SH-SY5Y (cell line): ENCODE results near the gene HAND2.

ENCODE experiments used
- GATA2 ChIP-seq: IDR thresholded peaks from 2 replicates; pipeline ENCODE4 v1.6.1; 2011; ENCODE audit warnings: mild to moderate bottlenecking, low read depth, low read length
- GATA3 ChIP-seq: IDR thresholded peaks from 2 replicates; pipeline ENCODE4 v1.6.1; 2011; ENCODE audit warnings: low read depth, mild to moderate bottlenecking, low read length, moderate library complexity

The HAND2 gene

DNA sequence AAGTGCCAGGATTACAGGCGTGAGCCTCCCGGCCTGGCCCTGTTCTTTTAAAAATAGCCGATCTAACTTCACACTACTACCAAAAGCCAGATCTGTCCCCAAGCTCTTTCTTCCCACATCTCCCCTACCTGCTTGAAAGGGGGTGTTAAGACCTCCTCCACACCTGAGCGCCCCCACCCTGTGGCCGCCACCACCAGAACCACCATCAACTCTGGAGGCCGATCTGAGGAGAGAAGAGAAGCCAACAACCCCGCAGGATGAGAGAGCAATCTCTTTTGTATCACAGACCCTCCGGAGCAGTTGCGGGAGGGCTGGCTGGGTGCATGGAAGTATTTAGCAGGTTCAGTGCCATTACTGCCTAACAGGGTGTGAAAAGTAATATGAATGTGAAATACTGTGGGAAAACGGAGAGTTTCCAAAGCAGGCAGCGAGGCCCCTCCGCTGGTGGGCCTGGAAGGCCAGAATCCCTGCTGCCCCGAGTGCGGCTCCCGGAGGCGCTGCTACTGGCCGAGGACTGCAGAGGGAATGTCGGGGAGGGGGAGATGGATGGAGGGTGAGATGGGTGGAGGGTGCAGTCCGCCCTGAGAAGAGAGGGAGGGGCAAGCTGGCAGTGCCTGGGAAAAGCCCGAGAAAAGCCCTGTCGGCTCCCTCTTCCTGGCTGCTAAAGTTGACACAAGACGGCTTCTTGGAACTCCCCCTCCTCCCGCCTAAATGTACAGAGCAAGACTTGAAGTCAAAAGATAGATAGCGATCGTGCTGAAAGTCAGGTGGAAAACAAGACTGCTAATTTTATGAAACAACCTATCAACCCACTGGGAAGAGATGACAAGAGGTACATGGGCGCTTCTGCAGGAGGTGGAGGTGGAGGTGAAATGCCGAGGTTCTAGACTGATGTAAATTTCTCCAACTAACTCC lies 22.3 kb downstream of the HAND2 start:
- TF ChIP-seq GATA3 (no peak), GATA2 (peak; percentile 61)

DNA sequence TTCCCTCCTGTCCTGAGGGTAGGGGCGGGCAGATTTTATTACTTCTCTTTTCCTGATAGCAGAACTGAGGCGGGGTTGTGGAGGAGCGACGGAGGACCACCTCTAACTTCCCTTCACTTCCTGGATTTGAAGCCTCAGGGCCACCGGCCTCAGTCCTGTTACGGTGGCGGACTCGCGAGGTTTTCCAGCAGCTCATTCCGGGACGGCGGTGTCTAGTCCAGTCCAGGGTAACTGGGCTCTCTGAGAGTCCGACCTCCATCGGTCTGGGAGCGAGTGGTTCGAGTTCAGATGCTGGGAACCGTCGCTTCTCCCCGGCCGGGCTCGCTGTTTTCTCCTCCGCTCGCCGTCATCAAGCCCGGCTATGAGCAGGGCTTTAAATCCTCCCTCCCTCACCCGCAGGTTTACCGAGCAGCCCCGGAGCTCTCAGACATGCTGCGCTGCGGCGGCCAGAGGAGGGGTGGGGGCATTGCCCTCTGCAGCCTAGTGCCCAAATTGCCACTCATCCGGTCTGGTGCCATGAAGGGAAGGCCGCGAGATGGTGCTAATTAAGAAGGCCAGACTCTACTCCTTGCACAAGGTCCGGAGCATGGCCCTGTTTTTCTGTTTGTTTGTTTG lies 23.3 kb downstream of the HAND2 start:
- TF ChIP-seq GATA2: no peak
- TF ChIP-seq GATA3: no peak

DNA sequence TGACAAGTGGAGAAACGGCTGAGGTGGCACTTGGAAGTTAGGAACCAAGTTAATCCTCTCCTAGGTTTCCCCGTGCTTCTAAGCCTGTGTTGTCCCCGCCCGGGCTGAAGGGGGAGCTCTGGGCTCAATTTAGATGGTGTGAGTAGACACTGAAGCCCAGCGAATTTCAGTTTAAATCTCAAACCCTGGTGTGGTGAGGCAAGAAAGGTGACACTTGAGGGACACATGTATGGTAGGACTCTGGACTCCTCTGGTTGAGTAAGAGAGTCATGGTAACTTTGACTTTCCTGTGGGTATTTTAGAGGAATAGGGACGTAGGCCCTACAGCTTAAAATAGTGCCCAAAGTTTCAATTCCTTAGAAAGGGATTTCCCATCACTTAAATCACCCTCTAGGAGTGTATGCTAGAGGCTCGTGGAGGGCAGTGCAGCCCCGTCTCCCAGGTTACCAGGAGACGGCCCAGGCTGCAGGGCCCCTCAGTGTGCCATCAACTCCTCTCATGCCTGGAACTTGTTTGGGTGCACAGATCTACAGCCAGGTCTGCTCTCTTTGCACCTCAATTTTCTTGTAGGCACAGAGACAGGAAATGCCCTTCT lies 24.0 kb downstream of the HAND2 start:
- TF ChIP-seq GATA3: no peak
- TF ChIP-seq GATA2: no peak

DNA sequence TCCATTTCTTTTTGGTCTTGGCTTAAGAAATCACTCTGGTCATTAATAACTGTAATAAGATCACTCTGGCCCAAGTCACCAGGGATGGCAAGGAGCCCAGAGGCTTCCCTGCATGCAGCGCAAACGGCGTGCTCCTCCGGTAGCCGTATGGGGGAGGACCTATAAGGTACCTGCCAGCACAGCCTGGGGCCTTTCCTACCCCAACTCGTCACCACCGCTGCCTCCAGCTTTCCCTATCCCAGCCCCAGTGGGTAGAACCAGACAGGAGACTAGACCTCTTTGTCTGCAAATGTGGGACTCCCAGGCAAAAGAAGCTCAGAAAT lies 25.9 kb downstream of the HAND2 start:
- TF ChIP-seq GATA3 (no peak), GATA2 (no peak)

DNA sequence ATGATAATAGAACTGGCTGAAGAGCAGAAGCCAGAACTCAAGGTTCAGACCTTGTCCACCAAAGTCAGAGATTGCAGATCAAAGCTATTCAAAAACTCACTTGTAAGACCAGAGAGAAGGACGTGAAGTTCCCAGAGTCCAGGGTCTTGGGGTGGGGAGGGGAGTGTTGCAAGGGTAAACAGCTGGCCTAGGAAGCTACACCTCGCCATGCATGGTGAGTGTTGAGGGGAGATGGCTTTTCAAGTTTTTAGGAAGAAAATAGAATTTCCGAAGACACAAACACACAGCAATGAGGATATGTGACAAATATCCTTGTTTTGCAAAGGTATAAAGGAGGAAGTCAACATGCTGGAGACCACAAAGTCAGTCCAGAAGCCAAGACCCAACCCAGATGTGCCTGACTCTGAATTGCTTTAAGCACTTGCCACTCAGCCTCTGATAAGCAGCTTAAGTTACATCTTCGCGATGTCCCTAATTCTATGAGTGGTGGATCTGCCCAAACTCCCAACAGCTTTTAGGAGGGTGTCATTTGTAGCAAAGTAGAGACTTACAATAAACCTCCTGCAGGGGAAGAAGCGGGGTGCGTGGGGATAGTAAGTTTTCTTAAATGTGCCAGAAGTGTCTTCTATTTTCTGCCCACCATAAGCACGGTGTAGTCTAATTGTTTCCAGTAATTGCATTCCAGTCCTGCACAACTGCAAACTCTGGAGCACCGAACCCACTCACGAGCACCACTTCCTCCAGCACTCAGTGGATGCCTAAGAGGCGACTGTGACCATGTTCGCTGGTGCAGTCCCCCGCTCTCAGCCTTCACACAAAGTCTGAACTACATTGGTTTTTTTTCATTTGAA lies 26.5 kb downstream of the HAND2 start:
- no peak for TF ChIP-seq GATA2
- TF ChIP-seq GATA3: no peak

DNA sequence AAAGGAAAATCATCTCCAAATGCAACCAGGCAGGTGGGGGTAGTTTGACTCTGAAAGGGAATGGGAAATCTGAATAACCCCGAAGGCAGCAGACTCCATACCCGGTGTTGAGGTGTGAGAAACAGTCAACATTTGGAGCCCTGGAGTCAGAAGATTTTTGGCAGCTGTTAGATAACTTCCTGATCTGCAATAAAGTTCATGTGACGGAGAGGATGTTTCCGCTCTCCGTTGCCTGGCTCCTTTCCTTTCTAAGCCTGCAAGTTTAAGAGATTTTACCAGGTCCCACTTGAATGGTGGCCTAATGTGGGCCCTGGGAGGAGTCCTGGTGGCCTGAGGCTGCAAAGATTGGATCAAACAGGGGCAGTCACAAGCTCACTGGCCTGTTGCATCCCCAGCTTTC lies 27.7 kb downstream of the HAND2 start:
- no peak for TF ChIP-seq GATA3
- no peak for TF ChIP-seq GATA2

DNA sequence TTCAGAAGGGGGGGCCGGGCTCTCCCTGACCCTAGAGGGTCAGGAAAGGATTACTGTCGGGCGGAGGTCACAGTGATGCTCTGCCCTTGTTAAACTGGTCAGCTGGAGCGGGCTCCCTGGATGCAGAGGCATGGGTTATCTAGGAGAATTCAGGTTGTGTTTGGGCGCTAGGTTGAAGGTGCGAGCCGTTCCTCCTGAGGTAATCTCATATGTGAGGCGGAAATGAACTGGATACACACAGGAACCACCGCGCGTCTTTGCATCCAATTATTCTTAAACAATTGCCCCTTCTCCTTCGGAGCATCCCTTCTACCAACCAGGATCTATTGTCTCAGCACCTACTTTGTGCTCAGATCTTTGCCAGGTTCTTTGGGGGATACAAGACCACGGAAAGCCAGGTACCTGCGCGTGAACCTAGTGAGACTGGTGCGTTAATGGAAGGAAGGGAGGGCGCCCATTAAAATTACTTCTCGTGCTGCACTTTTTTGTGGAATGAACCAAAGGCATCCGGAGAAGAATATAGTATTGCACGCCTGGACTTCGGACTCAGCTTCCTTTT lies 28.4 kb downstream of the HAND2 start:
- TF ChIP-seq GATA2: no peak
- TF ChIP-seq GATA3: no peak

DNA sequence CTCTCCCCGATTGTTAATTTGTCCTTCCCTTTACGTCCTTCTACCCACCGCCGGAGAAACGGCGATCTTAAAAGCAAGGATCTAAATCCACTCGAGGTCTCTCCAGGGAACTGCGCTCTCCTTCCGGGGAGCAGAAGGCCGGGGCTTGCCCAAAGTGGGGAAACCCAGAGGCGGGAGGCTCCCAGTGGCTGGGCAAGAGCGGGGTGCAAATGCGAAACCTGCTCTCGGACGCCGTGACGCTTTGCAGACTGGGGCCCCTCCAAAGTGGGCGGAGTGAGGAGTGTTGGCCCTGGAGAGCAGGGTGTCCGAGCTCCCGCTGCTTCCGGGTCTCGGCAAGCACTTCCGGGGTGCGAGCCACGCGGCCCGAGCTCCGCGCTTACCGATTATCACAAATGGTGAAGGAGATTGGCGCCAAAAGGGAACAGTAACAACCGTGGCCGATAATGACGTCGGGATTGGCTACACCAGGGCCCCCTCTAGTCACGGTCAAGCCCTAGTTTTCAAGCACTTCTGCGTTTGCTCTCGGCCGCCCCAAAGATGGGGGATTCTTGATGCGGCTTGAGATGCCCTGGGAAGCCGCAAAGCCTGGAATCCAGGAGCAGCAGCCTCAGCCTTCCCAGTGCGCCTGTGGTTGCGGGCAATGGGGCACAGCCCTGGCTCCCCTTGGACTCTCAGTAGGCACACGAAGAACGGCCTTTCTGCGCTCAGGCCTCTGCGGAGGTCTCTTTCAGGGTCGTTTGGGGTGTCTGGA lies 29.0 kb downstream of the HAND2 start:
- no peak for TF ChIP-seq GATA2
- no peak for TF ChIP-seq GATA3

DNA sequence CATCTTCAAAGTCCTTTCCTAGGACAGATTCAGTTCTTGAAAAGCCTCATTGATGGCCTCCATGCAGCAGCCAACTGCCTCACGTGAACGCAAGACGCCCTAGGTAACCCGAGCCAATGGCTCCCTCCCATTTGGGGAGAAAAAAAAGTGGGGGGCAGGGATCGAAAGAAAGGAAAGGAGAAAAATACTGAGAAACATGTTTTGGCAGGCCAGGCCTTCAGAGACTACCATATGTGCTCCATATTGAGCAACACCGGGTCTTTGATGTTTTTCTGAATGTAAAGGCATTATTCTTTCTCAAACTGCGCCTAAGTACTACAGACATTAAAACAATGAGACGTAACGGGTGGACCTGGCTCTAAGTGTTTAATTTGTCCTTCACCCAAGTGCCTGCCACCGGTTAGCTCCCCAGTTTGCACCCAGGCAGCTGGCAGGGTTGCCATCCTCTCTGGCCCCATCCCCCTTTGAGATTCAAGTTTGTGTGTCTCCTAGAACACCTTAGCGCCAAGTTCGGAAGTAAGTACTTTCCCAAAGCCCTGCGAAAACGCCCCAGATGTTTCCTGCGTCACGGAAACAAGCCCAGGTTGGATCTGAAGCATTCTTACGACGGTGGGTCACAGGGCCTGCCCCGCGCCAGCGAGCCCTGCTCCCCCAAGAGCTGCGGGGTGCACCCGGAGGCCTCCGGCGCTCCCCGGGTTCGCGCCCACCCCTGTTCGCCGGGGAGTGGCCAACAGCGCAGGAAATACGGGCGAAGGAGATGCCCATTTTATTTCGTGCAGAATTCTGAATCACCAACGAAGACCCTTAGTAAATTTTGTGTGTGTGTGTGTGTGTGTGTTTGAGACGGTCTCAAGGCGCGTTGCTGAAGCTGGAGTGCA lies 30.1 kb downstream of the HAND2 start:
- TF ChIP-seq GATA2 (no peak), GATA3 (no peak)

DNA sequence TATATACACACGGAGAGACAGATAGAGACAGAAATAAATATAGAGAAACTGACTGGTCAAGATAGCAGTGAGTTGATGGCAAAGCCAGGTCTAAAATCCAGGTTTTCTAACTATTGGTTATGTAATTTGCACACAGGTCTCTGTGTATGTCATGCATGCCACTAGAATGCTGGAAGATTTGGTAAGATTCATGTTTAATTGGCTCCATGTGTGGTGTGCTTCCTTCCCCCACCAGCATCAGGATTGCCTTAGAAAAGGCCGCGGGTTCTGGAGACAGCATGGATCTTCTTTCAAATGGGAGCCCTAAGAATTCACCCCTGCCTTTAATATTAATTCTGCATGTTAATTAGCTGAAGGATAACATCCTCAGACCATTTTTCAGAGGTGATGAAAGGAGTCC lies 31.3 kb downstream of the HAND2 start:
- no peak for TF ChIP-seq GATA2
- TF ChIP-seq GATA3: no peak

DNA sequence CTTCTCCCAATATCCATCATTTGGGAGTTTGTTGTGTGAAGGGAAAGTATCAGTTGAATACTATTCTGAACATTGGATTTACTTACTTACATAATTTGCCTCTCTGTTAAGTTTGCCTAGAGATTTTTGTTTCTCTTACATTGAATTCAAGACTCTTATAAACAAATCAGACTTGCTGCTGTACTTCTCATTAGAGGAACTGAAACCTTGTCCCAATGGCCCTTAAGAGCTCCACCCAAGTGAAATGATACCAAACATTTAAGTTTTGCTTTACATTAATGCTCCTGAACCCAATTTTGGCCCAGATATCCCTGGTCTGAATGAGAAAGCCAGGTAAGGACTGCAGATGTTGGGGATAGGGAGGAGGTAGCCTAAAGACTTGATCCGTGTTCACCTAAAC lies 32.0 kb downstream of the HAND2 start:
- TF ChIP-seq GATA3: no peak
- TF ChIP-seq GATA2: no peak
